HG03571 (cell line): ENCODE data around the gene GPHN.

ENCODE experiments used
- ATAC-seq: cut with Tn5 transposase; IDR thresholded peaks from one replicate; pipeline ENCODE4 v1.9.1; 2021; ENCODE audit not compliant: unreplicated experiment

GPHN gene

DNA sequence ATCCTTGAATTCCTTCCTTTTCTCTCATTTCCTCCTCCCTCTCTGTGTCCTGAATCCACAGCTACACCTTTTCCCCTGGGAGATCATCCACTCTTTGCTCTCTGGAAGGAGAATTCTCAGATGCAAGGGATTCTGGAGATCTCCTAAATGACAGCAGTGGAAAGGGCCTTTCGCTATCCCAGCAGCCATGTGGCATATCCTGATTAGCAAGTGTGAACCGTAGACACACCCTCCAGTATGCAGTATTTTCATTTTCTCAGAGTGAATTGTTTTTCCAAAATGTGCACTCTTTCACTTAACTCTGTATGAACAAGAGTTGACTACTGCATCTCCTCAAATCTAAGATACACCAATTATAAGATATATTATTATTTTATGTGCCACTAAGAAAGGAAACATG is 687.3 kb downstream of the GPHN start:
- no peak for ATAC-seq

DNA sequence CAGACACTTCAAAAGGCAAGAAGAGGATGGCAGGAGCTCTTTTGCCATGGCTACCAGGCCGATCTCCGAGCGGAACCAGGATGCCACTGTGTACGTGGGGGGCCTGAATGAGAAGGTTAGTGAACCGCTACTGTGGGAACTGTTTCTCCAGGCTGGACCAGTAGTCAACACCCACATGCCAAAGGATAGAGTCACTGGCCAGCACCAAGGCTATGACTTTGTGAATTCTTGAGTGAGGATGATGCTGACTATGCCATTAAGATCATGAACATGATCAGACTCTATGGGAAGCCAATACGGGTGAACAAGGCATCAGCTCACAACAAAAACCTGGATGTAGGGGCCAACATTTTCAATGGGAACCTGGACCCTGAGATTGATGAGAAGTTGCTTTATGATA is 691.1 kb downstream of the GPHN start:
- no peak for ATAC-seq

DNA sequence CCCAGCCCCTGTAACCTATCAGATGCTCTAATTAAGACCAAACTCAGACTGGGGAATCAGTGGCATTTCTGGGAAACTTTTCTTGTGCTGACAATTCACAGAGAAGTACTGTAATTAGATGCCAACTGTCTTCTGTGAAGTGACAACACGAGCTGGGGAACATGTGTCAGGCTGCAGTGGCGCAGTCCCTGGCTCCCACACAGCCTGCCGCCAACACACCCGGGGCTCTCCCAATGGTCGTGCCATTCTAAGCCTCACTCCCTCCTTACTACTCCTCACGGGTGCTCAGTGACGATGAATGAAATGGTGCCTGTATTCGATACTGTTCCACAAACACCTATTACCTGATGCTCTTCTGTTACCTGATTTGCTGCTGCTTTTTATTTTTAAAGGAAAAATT is 699.9 kb downstream of the GPHN start:
- ATAC-seq, result no peak

DNA sequence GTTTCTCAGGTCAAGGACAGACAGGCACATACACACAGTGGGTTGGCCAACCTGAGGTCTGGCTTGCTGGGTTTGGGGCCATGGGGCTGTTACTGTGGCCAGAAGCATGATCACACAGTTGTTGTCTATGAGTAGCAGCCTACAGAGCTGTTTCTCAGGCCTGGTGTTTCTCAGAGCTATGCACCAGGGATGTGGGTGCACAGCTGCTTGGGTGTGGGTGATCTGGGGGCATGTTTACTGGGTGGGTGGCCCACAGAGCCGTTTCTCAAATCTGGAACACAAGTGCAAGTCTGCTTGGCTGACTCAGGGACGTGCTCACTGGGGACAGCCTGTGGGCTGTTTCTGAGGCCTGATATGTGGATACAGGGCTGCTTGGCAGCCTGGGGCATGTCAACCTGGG is 710.2 kb downstream of the GPHN start:
- ATAC-seq, result no peak

DNA sequence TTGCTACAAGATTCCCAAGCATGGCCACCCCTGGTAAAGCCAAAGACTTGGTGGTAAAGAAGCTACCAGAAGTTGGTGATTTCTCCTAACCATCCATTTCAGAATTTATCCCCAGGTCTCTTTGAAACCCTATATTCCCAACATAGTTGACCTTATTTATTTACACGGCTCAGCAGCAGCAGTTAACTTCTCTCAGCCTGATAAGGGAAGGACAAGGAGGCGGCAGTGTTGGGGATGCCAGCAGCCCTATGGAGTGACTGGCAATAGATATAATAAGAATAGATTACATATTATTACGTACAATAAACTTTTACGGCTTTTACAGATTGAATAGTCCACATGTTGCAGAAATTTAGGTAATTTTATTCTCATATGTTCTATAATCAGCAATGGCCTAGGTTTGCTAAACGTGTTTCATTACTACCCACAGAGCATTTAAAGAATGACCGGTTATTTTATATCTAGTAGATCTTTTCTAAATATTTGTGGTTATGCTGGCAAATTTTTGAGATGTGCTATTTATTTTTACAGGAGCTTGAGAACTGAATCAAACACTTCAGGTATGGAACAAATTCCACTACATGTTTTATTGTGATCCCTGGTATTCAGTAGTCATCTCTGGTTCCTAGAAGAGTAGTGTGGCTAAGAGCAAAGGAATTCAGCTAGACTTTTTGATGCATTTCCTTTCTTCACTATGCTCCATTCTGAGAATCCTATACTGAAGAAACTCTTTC is 713.5 kb downstream of the GPHN start:
- ATAC-seq, result no peak

DNA sequence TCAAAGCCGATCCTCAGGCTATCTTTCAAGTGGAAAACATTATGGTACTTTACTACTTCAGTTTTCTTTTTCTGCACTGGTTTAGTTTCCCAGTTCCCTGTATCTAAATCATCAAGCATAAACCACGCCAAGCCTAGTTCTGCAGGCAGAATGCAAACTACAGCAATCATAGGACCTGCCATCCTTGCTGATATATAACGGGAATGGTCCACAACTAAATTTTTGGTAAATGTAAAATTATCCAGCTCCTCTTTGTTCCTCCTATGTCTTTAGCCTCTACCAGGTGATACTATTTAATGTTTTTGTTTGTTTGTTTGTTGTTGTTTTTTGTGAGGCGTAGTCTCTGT is 714.0 kb downstream of the GPHN start:
- ATAC-seq, result no peak

DNA sequence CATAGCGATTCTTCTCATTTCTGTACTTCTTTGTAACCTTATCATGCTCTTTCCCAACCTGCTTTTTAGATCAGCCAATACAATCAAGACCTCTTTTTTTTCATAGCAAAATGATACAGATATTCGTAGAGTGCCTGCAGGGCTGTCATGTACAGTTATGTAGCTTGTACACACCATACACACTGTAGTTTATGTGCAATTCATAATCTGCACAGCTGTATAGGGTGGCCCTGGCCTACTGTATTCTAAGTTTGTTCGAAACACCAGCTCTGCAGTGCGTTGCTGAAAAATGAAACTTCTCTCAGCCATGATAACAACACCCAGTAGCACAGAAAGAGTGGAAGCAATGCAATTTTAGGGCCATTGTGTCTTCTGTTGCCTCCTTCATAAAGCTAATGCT is 717.6 kb downstream of the GPHN start:
- ATAC-seq, result no peak

DNA sequence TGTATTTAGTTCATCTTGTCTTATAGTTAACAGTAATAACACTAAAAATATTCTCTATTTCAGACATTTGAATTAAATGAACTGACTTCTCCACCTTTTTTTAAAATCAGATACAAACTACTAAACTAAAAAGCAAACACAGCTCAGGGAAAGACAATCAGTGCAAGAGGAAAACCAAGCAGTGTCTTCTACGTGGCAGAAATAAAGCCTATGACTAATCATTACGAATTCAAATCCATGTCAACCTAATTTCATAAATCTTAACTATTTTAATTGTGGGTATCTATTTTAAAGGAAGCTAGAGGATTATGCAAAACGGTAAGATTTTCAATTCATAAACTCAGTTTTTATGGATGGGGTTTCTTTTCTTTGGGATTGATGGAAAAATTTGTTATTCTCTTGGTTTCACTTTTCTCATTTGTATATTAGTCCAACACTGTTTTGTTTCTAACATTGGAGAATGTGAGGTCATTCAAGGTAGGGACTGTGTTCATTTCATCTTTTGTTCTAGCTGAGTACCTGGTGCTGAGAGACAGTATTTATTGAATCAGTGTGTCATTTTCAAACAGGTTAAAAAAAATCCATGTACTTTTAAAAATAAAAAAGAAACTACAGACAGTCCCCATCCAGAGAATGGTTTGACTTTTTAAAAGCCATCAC is 720.5 kb downstream of the GPHN start:
- no peak for ATAC-seq
